GM19438 (cell line): ENCODE data around the gene KLK11.
"Not testable (repeated sequence)": the region's sequence is repeated elsewhere in the genome, so short reads cannot be mapped to it uniquely, and the experiment has no call there.

Source experiments
- ATAC-seq: cut with Tn5 transposase; IDR thresholded peaks from one replicate; pipeline ENCODE4 v1.9.1; 2021; ENCODE audit warnings: low read depth; ENCODE audit not compliant: unreplicated experiment

The KLK11 gene

GRCh38 chr19:51007488-51007887 lies 18.9 kb downstream of the KLK11 start:
- no peak for ATAC-seq

- no peak for ATAC-seq
These were observed 20.0 kb downstream of the KLK11 start for GRCh38 chr19:51006406-51006805.

GRCh38 chr19:51005248-51005647 lies 21.2 kb downstream of the KLK11 start:
- ATAC-seq = no peak

GRCh38 chr19:51003316-51003715 lies 23.1 kb downstream of the KLK11 start:
- no peak for ATAC-seq

GRCh38 chr19:51002542-51003311 lies 23.7 kb downstream of the KLK11 start:
- no peak for ATAC-seq

- ATAC-seq = no peak
These were observed 24.3 kb downstream of the KLK11 start for GRCh38 chr19:51002089-51002532.

GRCh38 chr19:51001515-51001914 lies 24.9 kb downstream of the KLK11 start, which contains the start of gene KLK8:
TSS of gene KLK8 (minus strand) at chr19:51001604. CDS start at chr19:51001167, 437 bp downstream.
- ATAC-seq = no peak

- no peak for ATAC-seq
These were observed 25.4 kb downstream of the KLK11 start for GRCh38 chr19:51000981-51001380.

- no peak for ATAC-seq
These were observed 26.0 kb downstream of the KLK11 start for GRCh38 chr19:51000426-51000825.

- no peak for ATAC-seq
These were observed 27.7 kb downstream of the KLK11 start for GRCh38 chr19:50998686-50999085.

- no peak for ATAC-seq
These were observed 28.4 kb downstream of the KLK11 start for GRCh38 chr19:50998061-50998460.

GRCh38 chr19:50994129-50994528 lies 32.3 kb downstream of the KLK11 start:
- no peak for ATAC-seq

GRCh38 chr19:50992666-50993035 lies 33.8 kb downstream of the KLK11 start:
- no peak for ATAC-seq

GRCh38 chr19:50984416-50984815 lies 42.0 kb downstream of the KLK11 start:
- ATAC-seq = not testable (repeated sequence)

GRCh38 chr19:50983625-50984292 lies 42.7 kb downstream of the KLK11 start, which contains the start of gene KLK7:
TSS of gene KLK7 (minus strand) at chr19:50983917. CDS start at chr19:50982399, 1,518 bp downstream.
- no peak for ATAC-seq

- no peak for ATAC-seq
These were observed 44.2 kb downstream of the KLK11 start for GRCh38 chr19:50982186-50982585.

GRCh38 chr19:50981587-50982146 lies 44.7 kb downstream of the KLK11 start:
- no peak for ATAC-seq

- ATAC-seq = no peak
These were observed 46.2 kb downstream of the KLK11 start for GRCh38 chr19:50980208-50980607.

GRCh38 chr19:50979758-50980157 lies 46.7 kb downstream of the KLK11 start:
- ATAC-seq = no peak

- no peak for ATAC-seq
These were observed 47.5 kb downstream of the KLK11 start for GRCh38 chr19:50978772-50979390.

- no peak for ATAC-seq
These were observed 48.8 kb downstream of the KLK11 start for GRCh38 chr19:50977626-50978025.
